ENCODE measurements around the gene ANKDD1B. TPM values are rescaled to one million over a fixed set of nuclear protein-coding genes. Genes with fewer than 3 reads are reported as not detected.
"Not testable (repeated sequence)": the region's sequence is repeated elsewhere in the genome, so short reads cannot be mapped to it uniquely, and the experiment has no call there.

Gene ANKDD1B
- total and polyA plus RNA-seq, 2 of the 13 experiments (the other 11 are each of a cell fraction or from before 2014, with no cell fraction given), result 0.12 to 0.27 TPM

GRCh38 chr5:75610859-75611310, 368 bp upstream of the ANKDD1B start:
- H3K9me3 ChIP-seq (ENCODE audit: low read length); H3K36me3 ChIP-seq (replicated peaks in 1 of 2; ENCODE audit: control insufficient read depth in 1 of 2, insufficient read depth in 2 of 2, low read length in 2 of 2); H2AFZ ChIP-seq (ENCODE audit: low read length); in situ Hi-C loops (cut with HindIII; ENCODE audit: extremely low pct_ligation_motif_present, low pct_unique_long_range_greater_than_20kb); H3K27me3 ChIP-seq (ENCODE audit: control insufficient read depth in 1 of 2, insufficient read depth in 2 of 2, low read length in 2 of 2); H3K4me1 ChIP-seq (ENCODE audit: insufficient read depth, low read length); CTCF ChIA-PET (ENCODE audit: low intra/inter-chr PET ratio, low total read pairs); intact Hi-C loops (cut with micrococcal nuclease; ENCODE audit: unreplicated experiment); H3K79me2 ChIP-seq (ENCODE audit: insufficient read depth, low read length); H4K20me1 ChIP-seq (ENCODE audit: insufficient read depth, low read length): not testable (repeated sequence)
- POLR2A ChIA-PET, result interaction anchor here (1.1 kb wide), 1 partner anchor 10 kb away, joined by 3 read pairs; no protein-coding TSS in a partner anchor
- DNase-seq (ENCODE audit: low spot score) (peak; percentile 15), FAIRE-seq (peak; percentile 74), ATAC-seq (peak; percentile 68)
- Histone ChIP-seq H3K4me2 (ENCODE audit: low read depth, low read length) (peak overlapping the region; percentile 91), H3K9ac (ENCODE audit: insufficient read depth, low read depth, low read length) (peak overlapping the region; percentile 73), H3K27ac (ENCODE audit: extremely low read length, insufficient read depth, low read length) (peak overlapping the region; percentile 22), H3K4me3 (replicated peaks in 1 of 3; ENCODE audit: insufficient read depth in 1 of 3, low read depth in 2 of 3, low read length in 3 of 3) (peak overlapping the region; percentile 60 to 87 (median 75); a peak in 5 of 6 replicates)
- 0% methylated on average over 11 of the region's 11 CpGs for WGBS (ENCODE audit: low lambda C conversion rate)
- BruUV-seq (replicated peaks), result TSS peak; percentile 59
- TF ChIP-seq ZGPAT (CRISPR knock-in tag; IDR thresholded peaks at IDR 0.05) (0 out of 2 replicates have a peak, but pooled peaks have one; percentile 41), HOXA3 (CRISPR knock-in tag; IDR thresholded peaks at IDR 0.05) (peak; percentile 23), TFDP2 (CRISPR knock-in tag; IDR thresholded peaks at IDR 0.05) (peak; percentile 47; the same call in 1 of the 2 replicates), ZSCAN9 (CRISPR knock-in tag; IDR thresholded peaks at IDR 0.05; ENCODE audit: borderline replicate concordance) (0 out of 2 replicates have a peak, but pooled peaks have one; percentile 4), ZNF652 (CRISPR knock-in tag; IDR thresholded peaks at IDR 0.05; ENCODE audit: borderline replicate concordance, low read depth) (peak; percentile 80), HNF1A (IDR thresholded peaks at IDR 0.05; ENCODE audit: low read depth) (peak; percentile 37), HNF1A (CRISPR knock-in tag; IDR thresholded peaks at IDR 0.05; ENCODE audit: borderline replicate concordance) (peak; percentile 46; the same call in 1 of the 2 replicates), ARID5B (CRISPR knock-in tag; IDR thresholded peaks at IDR 0.05) (peak; percentile 53; the same call in 1 of the 2 replicates), MIER3 (CRISPR knock-in tag; IDR thresholded peaks at IDR 0.05; ENCODE audit: borderline replicate concordance) (0 out of 2 replicates have a peak, but pooled peaks have one; percentile 40), PPARG (CRISPR knock-in tag; conservative IDR thresholded peaks at IDR 0.05) (0 out of 2 replicates have a peak, but pooled peaks have one; percentile 4), ERF (CRISPR knock-in tag; IDR thresholded peaks at IDR 0.05) (0 out of 2 replicates have a peak, but pooled peaks have one; percentile 25), BCL6 (CRISPR knock-in tag; IDR thresholded peaks at IDR 0.05) (peak; percentile 85), SAP130 (CRISPR knock-in tag; IDR thresholded peaks at IDR 0.05; ENCODE audit: low read depth) (peak; percentile 27; the same call in 1 of the 2 replicates), HMG20A (CRISPR knock-in tag; IDR thresholded peaks at IDR 0.05; ENCODE audit: borderline replicate concordance) (0 out of 2 replicates have a peak, but pooled peaks have one; percentile 9)
